ENCODE data around the gene DFFB.

DNA sequence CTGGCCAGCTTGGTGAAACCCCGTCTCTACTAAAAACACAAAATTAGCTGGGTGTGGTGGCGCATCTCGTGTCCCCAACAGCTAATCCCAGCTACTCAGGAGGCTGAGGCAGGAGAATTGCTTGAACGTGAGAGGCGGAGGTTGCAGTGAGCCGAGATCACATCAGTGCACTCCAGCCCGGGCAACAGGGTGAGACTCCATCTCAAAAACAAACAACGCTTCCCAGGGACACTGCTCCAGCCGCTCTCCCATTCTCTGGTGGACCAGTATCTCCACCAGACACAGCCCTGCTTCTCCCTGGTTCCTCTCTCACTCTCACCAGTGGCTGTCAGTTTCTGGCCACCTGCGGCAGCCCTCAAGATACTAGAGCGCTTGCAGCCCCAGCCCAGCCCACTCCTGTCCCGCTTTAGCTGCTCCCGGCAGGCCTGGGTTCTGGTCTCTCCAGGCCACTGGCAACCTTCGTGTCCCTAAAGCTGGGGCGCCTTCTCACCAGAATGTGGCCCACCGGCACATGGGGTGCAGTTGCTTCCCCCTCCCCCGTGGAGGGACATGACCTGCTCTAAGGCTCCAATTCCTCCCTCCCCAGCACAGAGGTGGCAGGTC lies 40.0 kb upstream of the DFFB start:
- TF ChIP-seq POLR2A (IDR thresholded peaks at IDR 0.05; ENCODE audit: low read depth, low read length), result no peak
- no peak for TF ChIP-seq POLR2AphosphoS5 (IDR thresholded peaks at IDR 0.05; ENCODE audit: low read depth, low read length)
- TF ChIP-seq TAF1 (IDR thresholded peaks at IDR 0.05; ENCODE audit: borderline replicate concordance, low read depth, low read length), result no peak
